Measurements from ENCODE around the gene LTC4S.

DNA sequence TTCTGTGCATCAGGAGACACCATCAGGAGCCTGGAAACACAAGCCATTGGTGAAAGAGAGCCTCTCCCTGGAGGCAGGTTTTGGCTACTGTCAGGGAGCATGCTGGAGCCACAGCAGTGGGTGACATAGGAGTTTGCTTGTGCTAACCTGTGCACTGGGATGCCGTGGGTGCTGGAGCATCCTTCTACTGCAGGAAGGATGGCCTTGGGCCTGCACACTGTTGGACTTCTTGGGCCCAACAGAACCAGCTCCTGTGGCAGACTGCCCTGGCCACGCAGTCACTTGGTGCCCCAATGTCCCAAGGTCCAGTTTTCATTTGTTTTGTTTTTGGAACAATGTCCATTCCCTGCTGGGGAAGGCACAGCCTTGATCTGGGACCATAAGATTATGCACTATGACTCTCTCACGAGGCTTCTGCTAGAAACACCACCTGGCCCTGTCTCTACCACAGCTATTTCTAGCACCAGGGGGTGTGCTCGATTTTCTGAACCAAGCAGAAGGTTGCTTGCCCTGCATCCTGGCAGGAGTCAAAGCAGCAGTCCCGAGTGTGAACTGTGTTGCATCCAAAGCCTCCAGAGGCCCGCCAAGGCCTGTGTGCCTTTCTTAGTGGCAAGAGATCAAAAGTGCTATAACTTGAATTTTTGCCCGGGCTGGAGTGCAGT is 5.5 kb upstream of the LTC4S start:
- no peak for TF ChIP-seq EP300 (IDR thresholded peaks at IDR 0.05)
- TF ChIP-seq CTCF (IDR thresholded peaks at IDR 0.05), result no peak
- no peak for TF ChIP-seq POLR2A (IDR thresholded peaks at IDR 0.05)
